Bronchial epithelial cell (primary cell): Measurements from ENCODE around the gene ZNF516. TPM values are rescaled to one million over a fixed set of nuclear protein-coding genes. Genes with fewer than 3 reads are reported as not detected.

ENCODE experiments used
- DNase-seq: peaks from one replicate; pipeline ENCODE4 v3.0.0-alpha.2; 2010; ENCODE audit warnings: low read depth
- FAIRE-seq: peaks from 2 replicates; lab custom pipeline; 2011; peaks lifted over from hg19 to GRCh38; lab: Jason Lieb, UNC
- H3K27me3 ChIP-seq: 2 replicates; pipeline ENCODE4 v1.5.1; 2011; ENCODE audit warnings: low read length; ENCODE audit not compliant: control insufficient read depth, insufficient read depth
- H3K36me3 ChIP-seq: 2 replicates; pipeline ENCODE4 v1.5.1; 2011; ENCODE audit warnings: low read length; ENCODE audit not compliant: control insufficient read depth, insufficient read depth
- H3K4me3 ChIP-seq: 2 replicates; pipeline ENCODE4 v1.5.1; 2011; ENCODE audit warnings: mild to moderate bottlenecking, low read depth, low read length, control low read depth
- total RNA-seq: library from RNA; depleted of rRNA; stranded (reverse); fragments of >200 nt; gene quantifications from 2 replicates; pipeline ENCODE4 v1.2.1, GENCODE V29; 2014
- TF ChIP-seq, protein P1 (sequence below): IDR thresholded peaks from 2 replicates; pipeline ENCODE4 v1.5.1; 2011; ENCODE audit warnings: mild to moderate bottlenecking, moderate library complexity, low read length, control low read depth, inconsistent platforms; ENCODE audit not compliant: insufficient read depth, severe bottlenecking

ZNF516 gene
- total RNA-seq, 1 donor from 2014 or later: 16.6 TPM

DNA sequence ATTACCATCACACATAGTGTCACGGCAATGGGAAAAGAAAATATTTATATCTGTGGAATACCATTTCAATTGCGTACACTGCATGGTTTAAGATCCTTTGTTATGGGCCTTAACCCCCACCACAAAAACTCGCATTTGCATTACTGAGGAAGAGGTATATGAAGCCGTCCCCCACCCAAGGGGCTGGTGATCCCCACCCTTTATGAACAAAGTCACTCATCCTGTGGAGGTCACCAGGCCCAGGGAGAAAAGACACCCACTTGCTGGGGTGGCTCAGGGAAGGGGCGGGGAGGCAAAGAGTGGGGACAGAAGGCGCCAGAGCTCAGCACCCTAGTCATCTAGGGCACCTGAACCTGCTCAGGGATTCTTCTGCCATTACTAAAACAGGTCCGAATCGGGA is 133.8 kb downstream of the ZNF516 start:
- Histone ChIP-seq H3K36me3 (peaks cover 7% of the 10 kb centered on the region), H3K4me3 (no peak overlapping the region), H3K27me3 (no peaks in the 10 kb centered on the region)
- TF ChIP-seq, protein P1, sequence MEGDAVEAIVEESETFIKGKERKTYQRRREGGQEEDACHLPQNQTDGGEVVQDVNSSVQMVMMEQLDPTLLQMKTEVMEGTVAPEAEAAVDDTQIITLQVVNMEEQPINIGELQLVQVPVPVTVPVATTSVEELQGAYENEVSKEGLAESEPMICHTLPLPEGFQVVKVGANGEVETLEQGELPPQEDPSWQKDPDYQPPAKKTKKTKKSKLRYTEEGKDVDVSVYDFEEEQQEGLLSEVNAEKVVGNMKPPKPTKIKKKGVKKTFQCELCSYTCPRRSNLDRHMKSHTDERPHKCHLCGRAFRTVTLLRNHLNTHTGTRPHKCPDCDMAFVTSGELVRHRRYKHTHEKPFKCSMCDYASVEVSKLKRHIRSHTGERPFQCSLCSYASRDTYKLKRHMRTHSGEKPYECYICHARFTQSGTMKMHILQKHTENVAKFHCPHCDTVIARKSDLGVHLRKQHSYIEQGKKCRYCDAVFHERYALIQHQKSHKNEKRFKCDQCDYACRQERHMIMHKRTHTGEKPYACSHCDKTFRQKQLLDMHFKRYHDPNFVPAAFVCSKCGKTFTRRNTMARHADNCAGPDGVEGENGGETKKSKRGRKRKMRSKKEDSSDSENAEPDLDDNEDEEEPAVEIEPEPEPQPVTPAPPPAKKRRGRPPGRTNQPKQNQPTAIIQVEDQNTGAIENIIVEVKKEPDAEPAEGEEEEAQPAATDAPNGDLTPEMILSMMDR: no peak
- no peak for DNase-seq
- no peak for FAIRE-seq

- FAIRE-seq: no peak
- Histone ChIP-seq H3K36me3 (peaks cover 7% of the 10 kb centered on the region), H3K4me3 (no peak overlapping the region), H3K27me3 (no peaks in the 10 kb centered on the region)
- TF ChIP-seq, protein P1: no peak
- DNase-seq: no peak
These were observed 135.1 kb downstream of the ZNF516 start for GRCh38 chr18:76359909-76360308.

DNA sequence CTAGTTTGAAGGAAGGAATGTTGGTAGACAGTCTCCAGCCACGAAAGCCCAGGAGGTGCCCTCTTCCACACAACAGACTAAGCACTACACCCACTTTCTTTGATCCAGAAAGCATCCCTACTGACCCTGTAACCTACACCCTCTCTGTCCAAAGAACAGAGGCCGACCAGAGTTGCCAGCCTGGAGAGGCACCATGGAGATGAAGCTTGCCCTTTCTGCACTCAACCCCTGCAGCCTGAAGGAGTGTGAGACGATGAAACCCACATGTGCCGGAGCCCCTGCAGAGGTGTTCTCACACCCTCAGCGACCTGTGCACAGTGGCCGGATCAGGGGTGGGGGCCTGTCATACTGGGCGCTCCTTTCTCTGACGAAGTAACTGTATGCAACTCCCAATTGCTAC is 136.3 kb downstream of the ZNF516 start:
- FAIRE-seq (no peak), DNase-seq (no peak)
- peaks cover 7% of the 10 kb centered on the region for H3K36me3 ChIP-seq
- TF ChIP-seq, protein P1: no peak
- no peak overlapping the region for H3K4me3 ChIP-seq
- no peaks in the 10 kb centered on the region for H3K27me3 ChIP-seq

- Histone ChIP-seq H3K27me3 (no peaks in the 10 kb centered on the region), H3K36me3 (peaks cover 7% of the 10 kb centered on the region)
- no peak for FAIRE-seq
These were observed 137.3 kb downstream of the ZNF516 start for GRCh38 chr18:76357585-76358260.

GRCh38 chr18:76357174-76357573 is 137.9 kb downstream of the ZNF516 start:
- FAIRE-seq (no peak), DNase-seq (no peak)

More at GRCh38 chr18:76357585-76358260, 137.3 kb downstream of the ZNF516 start:
- no peak overlapping the region for H3K4me3 ChIP-seq
- DNase-seq: no peak
- TF ChIP-seq, protein P1: no peak

More at GRCh38 chr18:76357174-76357573, 137.9 kb downstream of the ZNF516 start:
- Histone ChIP-seq H3K27me3 (no peaks in the 10 kb centered on the region), H3K4me3 (no peak overlapping the region), H3K36me3 (peaks cover 7% of the 10 kb centered on the region)
- TF ChIP-seq, protein P1: no peak
